Fibroblast of lung (primary cell): Measurements from ENCODE around the gene REPS2. TPM values are rescaled to one million over a fixed set of nuclear protein-coding genes. Genes with fewer than 3 reads are reported as not detected.
A peak's percentile ranks its signal among the peaks of the same experiment; 100 is the strongest.

Source experiments
- DNase-seq, 2 donors: peaks; one replicate each; pipeline versions ENCODE4 v3.0.0 to v3.0.0-alpha.2; 2010; ENCODE audit warnings: low read depth in 2 of 2
- H2AFZ ChIP-seq: 2 replicates; pipeline ENCODE4 v1.5.1; 2012; ENCODE audit warnings: low read length, control low read depth, inconsistent platforms
- H3K27ac ChIP-seq: 2 replicates; pipeline ENCODE4 v1.5.1; 2011; ENCODE audit warnings: low read length, control low read depth; ENCODE audit not compliant: insufficient read depth
- H3K27me3 ChIP-seq: 2 replicates; pipeline ENCODE4 v1.5.1; 2011; ENCODE audit warnings: mild to moderate bottlenecking, low read length; ENCODE audit not compliant: control insufficient read depth, insufficient read depth
- H3K36me3 ChIP-seq: 2 replicates; pipeline ENCODE4 v1.5.1; 2011; ENCODE audit warnings: low read length; ENCODE audit not compliant: control insufficient read depth, insufficient read depth
- H3K4me1 ChIP-seq: 2 replicates; pipeline ENCODE4 v1.5.1; 2011; ENCODE audit warnings: low read length; ENCODE audit not compliant: control insufficient read depth, insufficient read depth; ENCODE audit errors: extremely low read depth
- H3K4me2 ChIP-seq: 2 replicates; pipeline ENCODE4 v1.5.1; 2011; ENCODE audit warnings: low read length, control low read depth; ENCODE audit not compliant: insufficient read depth; ENCODE audit errors: extremely low read depth
- H3K4me3 ChIP-seq, 4 experiments: fragments of 200-600 bp in 1 of 4; sonication (generic) in 1 of 4; replicated peaks in 1 of 4; 2 replicates each; pipeline ENCODE4 v1.5.1; 2011 to 2016; ENCODE audit warnings: low read length in 4 of 4, low read depth in 3 of 4, mild to moderate bottlenecking in 3 of 4, control low read depth in 2 of 4, inconsistent platforms in 1 of 4, mixed read lengths in 1 of 4; ENCODE audit not compliant: insufficient read depth in 1 of 4; ENCODE audit errors: control extremely low read depth in 1 of 4
- H3K79me2 ChIP-seq: 2 replicates; pipeline ENCODE4 v1.5.1; 2012; ENCODE audit warnings: mild to moderate bottlenecking, low read length, inconsistent platforms; ENCODE audit not compliant: control insufficient read depth, insufficient read depth
- H3K9ac ChIP-seq: 2 replicates; pipeline ENCODE4 v1.5.1; 2011; ENCODE audit warnings: mild to moderate bottlenecking, low read length, control low read depth; ENCODE audit not compliant: insufficient read depth
- H3K9me3 ChIP-seq: 2 replicates; pipeline ENCODE4 v1.5.1; 2012; ENCODE audit warnings: low read depth, low read length; ENCODE audit not compliant: control insufficient read depth, insufficient read depth
- H4K20me1 ChIP-seq: 2 replicates; pipeline ENCODE4 v1.5.1; 2011; ENCODE audit warnings: low read length; ENCODE audit not compliant: control insufficient read depth, insufficient read depth; ENCODE audit errors: extremely low read depth
- EZH2 ChIP-seq: IDR thresholded peaks from 2 replicates; pipeline ENCODE4 v1.5.1; 2012; ENCODE audit warnings: low read length, control low read depth, mild to moderate bottlenecking; ENCODE audit errors: missing control alignments
- polyA minus RNA-seq: library from RNA; depleted of rRNA, polyadenylated mRNA; stranded (reverse); fragments of >200 nt; gene quantifications from 2 replicates; pipeline ENCODE4 v1.2.3, GENCODE V29; 2011; ENCODE audit warnings: low replicate concordance
- polyA plus RNA-seq, 2 donors: library from polyadenylated mRNA; depleted of rRNA in 1 of 2; stranded (reverse) in 1 of 2; unstranded in 1 of 2; fragments of >200 nt; gene quantifications; 2 replicates each; pipeline ENCODE4 v1.2.1, GENCODE V29; 2011 to 2012; ENCODE audit warnings: missing spikeins in 1 of 2
- total RNA-seq: library from RNA; depleted of rRNA; stranded (reverse); fragments of >200 nt; gene quantifications from 2 replicates; pipeline ENCODE4 v1.2.1, GENCODE V29; 2014
- TF ChIP-seq, protein P1 (sequence below), 2 donors: IDR thresholded peaks in 1 of 2; conservative IDR thresholded peaks in 1 of 2; 1 replicate in 1 of 2; 2 replicates in 1 of 2; pipeline ENCODE4 v1.5.1; 2011 to 2012; ENCODE audit warnings: low read length in 2 of 2, control low read depth in 1 of 2, inconsistent platforms in 1 of 2, low read depth in 1 of 2, mild to moderate bottlenecking in 1 of 2

REPS2 gene
- total RNA-seq (0.50 and 0.77 TPM in 2 replicates), polyA plus RNA-seq (0.27 and 0.33 TPM in 2 replicates), polyA minus RNA-seq (0.07 and 0.51 TPM in 2 replicates)
- 0.17 and 0.27 TPM in 2 replicates for polyA plus RNA-seq (2012)

DNA sequence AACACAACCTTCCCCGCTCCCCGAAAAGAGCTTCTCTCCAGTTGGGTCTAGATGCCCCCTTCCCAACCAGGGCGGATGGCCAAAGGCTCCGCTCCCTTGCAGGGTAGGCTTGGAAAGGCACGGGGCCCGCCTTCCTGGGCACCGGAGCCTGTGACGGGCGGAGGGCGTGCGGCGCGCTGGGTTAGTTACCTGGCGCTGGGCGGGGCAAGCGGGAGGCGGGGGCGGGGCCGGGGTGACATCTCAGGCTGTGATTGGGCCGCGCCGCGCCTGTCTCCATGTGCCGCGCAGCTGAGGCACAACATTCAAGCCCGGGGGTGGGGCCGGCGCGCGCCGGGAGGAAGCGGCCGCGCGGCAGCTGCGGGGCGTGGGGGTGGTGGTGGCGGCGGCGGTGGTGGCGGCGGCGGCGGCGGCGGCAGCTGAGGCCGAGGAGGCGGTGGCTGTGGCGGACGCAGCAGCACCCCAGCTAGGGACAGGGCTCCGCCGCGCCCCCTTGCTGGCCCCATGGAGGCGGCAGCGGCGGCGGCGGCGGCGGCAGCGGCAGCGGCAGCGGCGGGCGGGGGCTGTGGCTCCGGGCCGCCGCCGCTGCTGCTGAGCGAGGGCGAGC, at the start of gene REPS2:
Gene REPS2 (plus strand): TSS at position 298 of the 604 bp plus-strand sequence. CDS start 204 bp downstream, at position 502.
- Histone ChIP-seq H3K4me2 (peak within 1 kb of the TSS; percentile 40), H3K36me3 (no peaks in the 10 kb centered on the region), H3K79me2 (no peaks in the 10 kb centered on the region), H3K9me3 (no peaks in the 10 kb centered on the region), H4K20me1 (no peaks in the 10 kb centered on the region), H3K4me3 (peak within 1 kb of the TSS; percentile 31 to 54 (median 47)), H3K27ac (no peak within 1 kb of the TSS), H3K4me1 (no peaks in the 10 kb centered on the region), H3K27me3 (peaks cover 3% of the 10 kb centered on the region), H3K9ac (peak within 1 kb of the TSS; percentile 23), H2AFZ (no peak within 1 kb of the TSS)
- TF ChIP-seq EZH2: no peak
- TF ChIP-seq, protein P1, sequence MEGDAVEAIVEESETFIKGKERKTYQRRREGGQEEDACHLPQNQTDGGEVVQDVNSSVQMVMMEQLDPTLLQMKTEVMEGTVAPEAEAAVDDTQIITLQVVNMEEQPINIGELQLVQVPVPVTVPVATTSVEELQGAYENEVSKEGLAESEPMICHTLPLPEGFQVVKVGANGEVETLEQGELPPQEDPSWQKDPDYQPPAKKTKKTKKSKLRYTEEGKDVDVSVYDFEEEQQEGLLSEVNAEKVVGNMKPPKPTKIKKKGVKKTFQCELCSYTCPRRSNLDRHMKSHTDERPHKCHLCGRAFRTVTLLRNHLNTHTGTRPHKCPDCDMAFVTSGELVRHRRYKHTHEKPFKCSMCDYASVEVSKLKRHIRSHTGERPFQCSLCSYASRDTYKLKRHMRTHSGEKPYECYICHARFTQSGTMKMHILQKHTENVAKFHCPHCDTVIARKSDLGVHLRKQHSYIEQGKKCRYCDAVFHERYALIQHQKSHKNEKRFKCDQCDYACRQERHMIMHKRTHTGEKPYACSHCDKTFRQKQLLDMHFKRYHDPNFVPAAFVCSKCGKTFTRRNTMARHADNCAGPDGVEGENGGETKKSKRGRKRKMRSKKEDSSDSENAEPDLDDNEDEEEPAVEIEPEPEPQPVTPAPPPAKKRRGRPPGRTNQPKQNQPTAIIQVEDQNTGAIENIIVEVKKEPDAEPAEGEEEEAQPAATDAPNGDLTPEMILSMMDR (conservative IDR thresholded peaks at IDR 0.05 in 1 of 2, IDR thresholded peaks at IDR 0.05 in 1 of 2; ENCODE audit: low read depth in 1 of 2, low read length in 2 of 2): no peak
- DNase-seq: peak; percentile 52 to 64

DNA sequence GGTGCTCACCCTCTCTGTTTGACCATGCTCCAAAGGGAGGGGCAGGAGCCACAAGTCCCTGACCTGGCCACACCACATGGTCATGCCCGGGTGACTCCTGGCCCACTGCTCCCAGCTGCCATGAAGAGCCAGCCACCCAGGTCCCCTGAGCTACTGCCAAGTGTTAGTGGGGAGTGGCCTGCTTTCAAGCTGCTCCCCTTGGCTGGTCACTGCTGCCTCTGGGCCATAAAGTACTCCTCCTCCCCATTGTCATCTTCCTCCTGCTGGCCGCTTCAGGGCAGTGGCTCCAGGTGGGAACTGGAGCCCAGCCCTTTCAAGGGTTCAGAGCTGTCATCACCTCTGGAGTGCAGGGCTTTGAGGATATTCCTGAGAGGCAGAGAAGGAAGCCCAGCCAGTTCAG, 49.0 kb upstream of the REPS2 start:
- H3K4me1 ChIP-seq: no peaks in the 10 kb centered on the region
- DNase-seq: no peak
- H4K20me1 ChIP-seq: no peaks in the 10 kb centered on the region
- no peaks in the 10 kb centered on the region for H3K27me3 ChIP-seq
- no peaks in the 10 kb centered on the region for H3K9me3 ChIP-seq
- H3K27ac ChIP-seq: no peak overlapping the region
- H3K9ac ChIP-seq: no peak overlapping the region
- no peaks in the 10 kb centered on the region for H3K79me2 ChIP-seq
- no peaks in the 10 kb centered on the region for H3K36me3 ChIP-seq
- H3K4me2 ChIP-seq: no peak overlapping the region
- no peak overlapping the region for H2AFZ ChIP-seq
- H3K4me3 ChIP-seq: no peak overlapping the region
- TF ChIP-seq EZH2: no peak
- TF ChIP-seq, protein P1 (conservative IDR thresholded peaks at IDR 0.05 in 1 of 2, IDR thresholded peaks at IDR 0.05 in 1 of 2; ENCODE audit: low read depth in 1 of 2, low read length in 2 of 2): no peak

DNA sequence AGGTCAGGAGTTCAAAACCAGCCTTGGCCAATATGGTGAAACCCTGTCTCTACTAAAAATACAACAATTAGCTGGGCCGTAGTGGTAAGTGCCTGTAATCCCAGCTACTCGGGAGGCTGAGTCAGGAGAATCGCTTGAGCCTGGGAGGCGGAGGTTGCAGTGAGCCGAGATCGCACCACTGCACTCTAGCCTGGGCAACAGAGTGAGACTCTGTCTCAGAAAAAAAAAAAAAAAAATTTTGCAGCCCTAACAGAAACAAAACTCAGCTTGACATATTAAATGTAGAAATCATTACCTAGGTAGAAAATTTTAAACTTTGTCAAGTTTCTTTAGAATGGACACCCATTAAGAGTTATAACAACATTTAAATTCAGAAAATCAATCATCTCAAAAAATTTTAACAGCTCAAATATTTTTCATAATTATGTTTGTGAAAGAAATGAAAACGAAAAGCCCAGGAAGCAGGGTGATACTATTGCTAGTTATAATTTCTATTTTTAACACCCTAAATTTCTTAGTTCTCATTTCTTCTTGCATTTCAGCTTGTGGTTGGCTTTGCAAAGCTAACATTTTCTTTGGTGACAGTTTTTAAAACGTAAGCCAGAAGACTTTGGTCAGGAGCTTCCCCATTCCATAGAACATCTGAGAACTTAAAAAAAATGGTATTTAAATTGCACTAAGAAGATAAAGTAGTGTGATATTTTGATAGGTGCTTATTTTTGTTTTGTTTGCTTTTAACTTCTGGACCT, 43.0 kb upstream of the REPS2 start:
- Histone ChIP-seq H3K27ac (no peak overlapping the region), H3K9me3 (no peaks in the 10 kb centered on the region), H4K20me1 (no peaks in the 10 kb centered on the region), H3K4me2 (no peak overlapping the region), H3K9ac (no peak overlapping the region), H3K79me2 (no peaks in the 10 kb centered on the region), H3K4me3 (no peak overlapping the region), H2AFZ (no peak overlapping the region), H3K36me3 (no peaks in the 10 kb centered on the region), H3K4me1 (no peaks in the 10 kb centered on the region), H3K27me3 (no peaks in the 10 kb centered on the region)
- TF ChIP-seq, protein P1 (conservative IDR thresholded peaks at IDR 0.05 in 1 of 2, IDR thresholded peaks at IDR 0.05 in 1 of 2; ENCODE audit: low read depth in 1 of 2, low read length in 2 of 2): no peak
- TF ChIP-seq EZH2: no peak
- DNase-seq: no peak
